DMS79 treated with DMSO at 0.1 percent for 48 hours (cell line): ENCODE data around the gene ACTR10.

ENCODE experiments used
- DNase-seq: peaks from one replicate; lab custom pipeline; 2025; lab: John Stamatoyannopoulos, UW

ACTR10 gene

GRCh38 chr14:58199726-58200479 lies at the start of gene ACTR10:
Gene ACTR10, plus strand, starts transcription at chr14:58200149. Its CDS starts 69 bp downstream, at chr14:58200218.
- DNase-seq = peak; percentile 89

- DNase-seq = no peak
These were observed 49.6 kb upstream of the ACTR10 start for GRCh38 chr14:58150243-58150805.

GRCh38 chr14:58151133-58152013 lies 48.6 kb upstream of the ACTR10 start:
- peak; percentile 60 for DNase-seq

GRCh38 chr14:58152014-58152857 lies 47.7 kb upstream of the ACTR10 start, which contains the start of gene ARMH4:
Gene ARMH4, minus strand, starts transcription at chr14:58152213. Its CDS starts 12,855 bp downstream, at chr14:58139358.
- peak; percentile 83 for DNase-seq

- no peak for DNase-seq
These were observed 39.4 kb upstream of the ACTR10 start for GRCh38 chr14:58160561-58160960.

- DNase-seq = peak; percentile 79
These were observed 33.7 kb upstream of the ACTR10 start for GRCh38 chr14:58166005-58166983.

- DNase-seq = no peak
These were observed 32.9 kb upstream of the ACTR10 start for GRCh38 chr14:58167057-58167456.

- no peak for DNase-seq
These were observed 32.1 kb upstream of the ACTR10 start for GRCh38 chr14:58167891-58168290.

- DNase-seq = peak; percentile 69
These were observed 28.9 kb upstream of the ACTR10 start for GRCh38 chr14:58171090-58171489.

GRCh38 chr14:58177125-58177524 lies 22.8 kb upstream of the ACTR10 start:
- DNase-seq = peak; percentile 94

- no peak for DNase-seq
These were observed 10.8 kb upstream of the ACTR10 start for GRCh38 chr14:58189176-58189575.

- no peak for DNase-seq
These were observed 8.0 kb upstream of the ACTR10 start for GRCh38 chr14:58191763-58192601.

- DNase-seq = no peak
These were observed 6.4 kb upstream of the ACTR10 start for GRCh38 chr14:58193542-58193941.

GRCh38 chr14:58196198-58196597 lies 3.8 kb upstream of the ACTR10 start:
- no peak for DNase-seq

- DNase-seq = no peak
These were observed 1.9 kb upstream of the ACTR10 start for GRCh38 chr14:58198086-58198485.

- DNase-seq = peak; percentile 57
These were observed 512 bp downstream of the ACTR10 start for GRCh38 chr14:58200480-58200841.

- peak; percentile 57 for DNase-seq
These were observed 897 bp downstream of the ACTR10 start for GRCh38 chr14:58200846-58201245.

- no peak for DNase-seq
These were observed 13.2 kb downstream of the ACTR10 start for GRCh38 chr14:58213176-58213575.

GRCh38 chr14:58215191-58215914 lies 15.4 kb downstream of the ACTR10 start:
- DNase-seq = no peak
